SIG-M5 treated with dmso at 0.1 percent for 504 hours (cell line): ENCODE data around the gene NTRK2.

Experiments
- DNase-seq: peaks from one replicate; lab custom pipeline; 2025; ENCODE audit not compliant: unreplicated experiment; lab: John Stamatoyannopoulos, UW

NTRK2 gene

GRCh38 chr9:85004818-85005413 lies 335.4 kb downstream of the NTRK2 start:
- no peak for DNase-seq

DNA sequence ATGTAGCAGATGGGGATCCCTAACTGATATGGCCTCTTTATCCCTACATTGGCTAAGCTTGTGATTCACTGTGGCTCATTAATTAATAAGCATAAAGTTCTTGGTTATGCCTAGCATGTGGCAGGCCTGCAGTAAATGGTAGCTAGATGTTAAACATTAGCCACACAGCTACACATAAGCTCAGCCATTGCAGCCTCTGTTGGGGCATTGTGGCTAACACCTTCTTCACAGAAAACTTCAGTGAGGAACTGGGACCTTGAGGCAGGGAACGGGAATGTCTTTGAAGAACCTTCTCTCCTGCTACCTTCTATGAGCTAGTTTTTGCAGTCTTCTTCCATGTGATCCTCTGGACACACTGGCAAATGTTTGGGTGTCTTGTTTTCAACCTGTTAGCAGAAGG lies 338.2 kb downstream of the NTRK2 start:
- no peak for DNase-seq

DNA sequence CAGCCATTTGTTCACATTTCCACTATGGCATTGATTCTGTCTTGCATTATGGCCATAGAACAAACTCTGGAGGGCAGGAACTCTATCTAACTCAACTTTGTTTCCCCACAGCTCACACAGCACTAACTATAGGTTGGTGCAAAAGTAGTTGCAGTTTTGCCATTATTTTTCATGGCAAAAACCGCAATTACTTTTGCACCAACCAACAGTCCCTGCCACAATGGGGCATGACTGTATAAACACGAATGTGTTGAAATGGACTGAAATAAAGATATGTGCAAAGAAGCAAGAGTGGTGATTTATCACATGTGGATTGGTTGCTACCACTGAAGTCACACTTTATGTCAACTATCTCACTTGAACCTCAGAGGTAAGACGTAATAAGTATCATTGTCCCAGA lies 338.7 kb downstream of the NTRK2 start:
- no peak for DNase-seq

GRCh38 chr9:85009251-85009650 lies 339.7 kb downstream of the NTRK2 start:
- no peak for DNase-seq

GRCh38 chr9:85013703-85014102 lies 344.2 kb downstream of the NTRK2 start:
- no peak for DNase-seq

DNA sequence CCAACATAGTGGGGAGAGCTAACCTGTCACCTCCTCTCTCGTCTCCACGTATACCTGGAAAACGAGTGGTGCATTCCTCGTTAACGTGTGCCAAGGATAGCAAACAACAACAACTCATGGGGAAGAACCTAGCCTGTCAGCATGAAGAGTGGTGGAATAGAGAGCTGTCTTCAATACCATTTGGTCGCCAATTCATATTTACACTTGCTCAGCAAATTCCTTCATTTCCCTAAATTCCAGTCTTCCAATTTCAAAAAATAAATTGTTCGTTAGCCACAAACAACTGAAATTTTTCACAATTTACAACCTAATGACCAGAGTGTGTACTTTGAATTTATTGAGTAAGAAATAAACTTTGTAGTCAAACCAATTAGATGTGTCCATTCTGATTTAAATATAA lies 344.8 kb downstream of the NTRK2 start:
- no peak for DNase-seq

- no peak for DNase-seq
These were observed 347.0 kb downstream of the NTRK2 start for GRCh38 chr9:85016384-85017006.

DNA sequence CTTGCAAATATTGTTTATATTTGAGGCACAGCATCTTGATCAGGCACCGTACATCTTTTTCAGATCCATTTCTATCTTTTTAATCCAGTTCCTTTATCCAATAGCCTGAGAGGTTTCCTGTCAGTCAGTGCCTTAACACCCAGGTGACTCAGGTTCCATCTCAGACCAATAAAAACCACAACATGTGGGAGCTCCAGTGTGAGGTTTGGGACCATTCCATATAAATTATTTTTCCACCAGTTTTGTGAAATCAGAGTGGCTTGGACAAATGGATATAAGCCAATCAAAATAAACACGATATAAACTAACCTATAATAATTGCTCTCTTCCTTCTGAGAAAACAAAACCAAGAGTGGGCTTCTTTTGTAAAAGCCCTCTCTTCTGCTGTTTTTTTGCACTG lies 351.3 kb downstream of the NTRK2 start:
- DNase-seq: no peak

- DNase-seq: no peak
These were observed 352.2 kb downstream of the NTRK2 start for GRCh38 chr9:85021686-85022085.

- no peak for DNase-seq
These were observed 354.8 kb downstream of the NTRK2 start for GRCh38 chr9:85024374-85024773.

DNA sequence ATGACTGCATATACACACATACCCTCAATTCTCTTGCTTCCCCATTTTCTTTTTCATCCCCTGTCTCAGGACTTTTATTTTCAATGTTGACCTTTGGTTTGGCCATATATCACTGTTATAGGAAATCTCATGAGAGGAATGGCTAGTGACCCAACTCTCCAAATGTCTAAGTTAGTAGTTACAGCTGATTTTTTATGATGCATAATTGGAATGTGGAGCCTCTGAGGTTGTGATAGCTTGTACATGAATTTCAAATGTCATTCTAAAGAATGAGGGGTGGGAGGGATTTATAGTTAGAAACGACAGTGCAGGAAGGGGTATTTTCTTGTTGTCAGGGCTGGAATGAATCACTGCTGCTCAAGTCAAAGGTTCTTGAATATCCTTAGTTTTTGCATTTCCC lies 356.1 kb downstream of the NTRK2 start:
- DNase-seq: no peak

DNA sequence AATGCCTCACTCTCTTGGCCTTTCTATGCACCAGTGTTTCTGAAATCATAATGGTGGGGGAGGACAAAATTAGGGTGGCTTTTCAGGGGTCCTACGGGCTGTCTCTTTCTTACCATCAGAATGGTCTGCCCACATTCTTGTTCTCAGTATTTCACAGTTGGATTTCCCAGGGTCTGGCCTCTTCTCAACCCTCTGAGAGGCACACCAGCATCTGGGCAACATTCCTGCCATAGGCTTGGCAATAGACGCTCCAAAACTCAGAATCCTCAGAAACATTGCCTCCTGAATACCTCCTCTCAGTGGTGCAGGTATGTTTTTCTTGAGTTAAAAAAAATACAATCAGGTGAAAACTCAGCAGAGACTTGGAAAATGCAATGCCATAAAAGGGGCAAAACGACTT lies 358.3 kb downstream of the NTRK2 start:
- DNase-seq: no peak

- no peak for DNase-seq
These were observed 360.8 kb downstream of the NTRK2 start for GRCh38 chr9:85030316-85030715.

DNA sequence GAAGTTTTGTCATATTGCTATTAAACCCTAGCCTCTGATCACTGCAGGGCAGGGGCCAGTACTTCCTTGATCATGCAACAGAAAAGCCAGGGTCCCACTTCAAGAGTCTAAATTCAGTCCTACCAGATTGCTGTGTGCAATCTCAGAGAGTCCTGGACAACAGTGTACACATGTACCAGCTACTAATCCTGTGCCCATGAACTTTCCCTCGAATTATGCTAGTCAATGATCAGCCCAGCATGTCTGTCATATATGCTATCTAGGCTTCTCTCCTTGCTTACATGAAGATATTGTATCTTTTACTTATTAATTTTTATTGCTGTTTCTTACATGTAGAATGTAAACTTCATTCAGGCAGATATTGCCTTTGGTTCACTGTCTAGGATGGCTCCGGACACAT lies 367.0 kb downstream of the NTRK2 start:
- no peak for DNase-seq

GRCh38 chr9:85038061-85038460 lies 368.5 kb downstream of the NTRK2 start:
- DNase-seq: no peak

DNA sequence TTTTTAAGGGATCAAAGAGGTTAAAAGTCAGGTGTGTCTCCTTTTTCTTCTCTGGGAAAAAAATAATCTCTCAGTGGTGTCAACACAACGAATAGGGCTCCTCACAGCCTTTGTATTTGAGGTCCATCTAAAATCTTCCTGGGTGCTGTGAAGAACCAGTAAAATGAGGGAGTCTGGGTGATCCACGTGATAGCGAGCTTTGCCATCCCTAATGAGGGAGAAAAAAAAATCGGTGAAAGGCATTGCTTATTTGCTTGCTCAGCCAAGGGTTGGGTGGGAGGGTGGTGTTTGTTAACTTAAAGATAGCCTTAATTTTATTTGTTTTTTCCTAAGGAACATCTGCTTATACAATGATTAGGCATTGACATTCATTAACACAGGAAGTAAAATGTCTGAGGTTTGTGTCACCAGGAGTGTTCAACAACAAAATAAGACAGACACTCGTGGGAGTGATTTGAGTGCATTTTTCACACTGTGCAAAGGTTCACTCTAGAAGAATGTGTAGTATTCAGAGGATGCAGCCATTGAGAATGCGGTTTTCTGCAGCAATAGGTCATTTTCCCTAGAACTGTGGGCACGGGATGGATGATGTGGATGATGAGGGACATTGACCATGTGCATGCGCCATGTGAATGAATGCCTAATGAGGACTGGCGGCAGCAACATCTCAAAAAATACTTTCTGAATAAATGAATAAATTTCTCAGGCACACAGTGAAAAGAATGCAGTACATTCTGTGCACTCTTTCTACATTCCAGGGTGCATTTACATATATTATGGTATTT lies 369.5 kb downstream of the NTRK2 start:
- no peak for DNase-seq

DNA sequence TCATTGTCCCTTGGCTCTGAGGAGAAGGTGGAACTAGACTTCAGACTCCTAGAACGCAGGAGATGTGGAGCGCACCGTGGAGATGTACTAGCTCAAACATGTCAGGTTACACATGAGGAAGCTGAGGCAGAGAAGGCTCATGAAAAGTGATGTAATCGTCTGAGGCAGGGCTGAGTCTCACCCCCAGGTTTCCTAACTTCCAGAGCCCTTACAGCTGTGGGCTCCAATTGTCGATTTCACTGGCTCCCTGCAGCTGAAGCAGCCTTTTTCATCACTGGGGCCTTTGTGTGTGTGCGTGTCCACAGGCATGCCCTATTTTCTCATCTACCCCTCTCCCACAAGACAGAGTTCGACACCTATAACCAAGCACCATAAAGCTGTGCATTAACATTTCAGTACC lies 370.6 kb downstream of the NTRK2 start:
- no peak for DNase-seq

DNA sequence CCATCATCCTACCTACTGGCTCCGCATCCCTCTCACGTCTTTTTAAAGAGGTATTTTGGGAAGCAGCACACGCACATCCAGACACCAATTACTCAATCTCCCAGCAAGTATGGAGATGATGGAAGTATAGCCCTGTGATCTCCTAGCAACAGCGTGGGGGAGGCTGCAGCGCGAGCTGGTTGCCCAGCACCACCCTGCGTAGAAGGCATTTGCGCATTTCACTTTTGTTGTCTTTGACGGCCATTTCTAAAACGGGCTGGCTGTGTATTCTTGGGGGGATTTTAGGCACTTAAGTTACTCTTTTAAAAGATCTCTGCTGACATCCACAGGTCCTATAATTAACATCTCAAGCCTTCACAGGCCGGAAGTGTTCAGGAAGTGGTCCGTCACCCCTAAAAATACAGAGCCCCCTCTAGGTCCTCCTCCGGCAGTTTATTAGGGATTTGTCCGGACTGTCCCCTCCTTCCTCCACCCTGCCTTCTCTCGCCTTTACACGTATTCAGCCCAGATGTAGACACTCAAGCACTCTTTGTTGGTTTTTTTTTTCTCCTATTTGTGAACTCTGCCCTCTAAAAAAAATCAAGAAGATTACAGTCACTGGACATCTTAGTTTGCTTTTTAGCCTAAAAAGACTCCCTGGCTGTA lies 371.4 kb downstream of the NTRK2 start:
- DNase-seq: no peak

DNA sequence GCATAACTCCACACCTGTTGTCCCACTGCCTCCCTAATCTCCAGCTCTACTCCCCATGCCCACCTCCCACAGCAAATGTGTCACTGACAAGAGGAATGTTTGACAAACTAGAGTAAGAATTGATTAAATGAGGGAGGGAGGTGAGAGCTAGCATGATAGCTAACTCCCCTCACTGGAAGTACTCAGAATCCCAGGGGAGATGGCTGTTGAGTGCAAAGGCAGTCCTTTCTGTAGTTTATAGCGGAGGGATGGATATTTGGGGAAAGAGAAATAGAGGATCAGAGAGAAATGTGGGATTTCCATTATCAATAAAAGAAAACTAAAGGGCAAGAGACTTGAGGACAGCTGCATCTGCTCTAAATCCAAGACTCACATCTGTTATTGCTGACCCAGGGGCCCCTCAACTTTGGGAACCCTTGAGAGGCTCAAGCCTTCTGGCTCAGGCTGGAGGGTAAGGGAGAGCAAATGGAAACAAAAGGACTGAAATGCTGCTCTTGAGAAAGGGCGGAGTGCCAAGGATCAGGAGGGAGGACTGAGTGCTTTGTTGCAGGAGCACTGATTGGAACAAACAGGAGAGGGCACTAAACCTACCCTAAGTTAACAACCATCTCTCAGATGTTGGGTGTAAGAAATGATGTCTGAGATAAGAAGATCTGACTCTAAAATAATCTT lies 372.1 kb downstream of the NTRK2 start:
- no peak for DNase-seq

- DNase-seq: no peak
These were observed 373.6 kb downstream of the NTRK2 start for GRCh38 chr9:85042981-85043647.

GRCh38 chr9:85045271-85045670 lies 375.7 kb downstream of the NTRK2 start:
- DNase-seq: no peak
